Midbrain (tissue), 1 donor: Measurements from ENCODE around the gene PREX1.
A peak's percentile ranks its signal among the peaks of the same experiment; 100 is the strongest.

Experiments
- DNase-seq: peaks from one replicate; lab custom pipeline; 2025; lab: John Stamatoyannopoulos, UW

PREX1 gene

DNA sequence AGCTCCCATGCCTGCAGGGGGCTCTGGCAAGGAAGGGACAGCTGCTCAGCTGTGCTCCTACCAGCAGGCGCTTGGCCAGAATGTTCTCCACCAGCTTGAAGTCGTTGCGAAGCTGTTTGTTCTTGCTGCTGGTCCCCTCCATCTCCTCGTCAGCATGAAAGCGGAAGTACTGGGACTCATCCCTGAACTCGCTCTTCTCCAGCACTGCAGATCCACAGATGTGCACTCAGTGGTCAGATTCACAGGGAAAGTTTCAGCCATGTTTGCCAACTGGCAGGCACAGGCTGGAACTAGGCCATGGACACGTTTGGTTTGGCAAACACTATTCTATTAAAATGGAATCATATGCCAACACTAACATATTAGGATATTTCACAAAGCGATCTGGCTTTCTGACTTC is 167.9 kb downstream of the PREX1 start:
- no peak for DNase-seq

DNA sequence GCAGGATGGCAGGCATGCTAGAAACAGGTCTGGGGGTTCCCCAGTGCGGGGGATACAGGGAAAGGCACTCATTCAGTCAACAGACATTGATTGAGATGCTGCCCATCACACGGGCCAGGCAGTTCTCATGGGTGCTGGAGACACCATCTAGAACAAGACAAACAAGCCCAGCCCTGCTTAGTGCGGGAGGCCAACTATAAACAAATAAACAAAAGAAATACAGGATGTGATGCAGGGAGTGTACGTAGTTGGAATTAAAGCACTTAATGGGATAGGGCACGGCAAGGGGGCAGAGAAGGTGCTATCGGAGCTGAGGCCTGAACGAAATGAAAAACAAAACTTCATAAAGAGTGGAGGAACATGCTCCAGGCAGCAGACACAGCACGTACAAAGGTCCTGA is 169.3 kb downstream of the PREX1 start:
- no peak for DNase-seq

DNA sequence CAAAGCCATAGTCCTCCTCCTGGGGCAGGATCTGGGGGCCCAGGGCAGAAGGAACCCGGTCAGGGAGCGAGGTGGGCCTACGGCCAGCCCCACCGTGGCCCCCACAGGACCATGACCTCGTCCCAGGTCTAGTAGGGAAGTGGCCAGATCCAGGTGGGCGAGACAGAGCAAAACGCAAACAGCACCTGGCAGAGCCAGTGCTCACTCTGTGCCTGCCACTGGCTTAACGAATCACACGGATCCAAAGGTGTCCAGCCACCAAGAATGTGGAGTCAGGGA is 169.7 kb downstream of the PREX1 start:
- DNase-seq = no peak

DNA sequence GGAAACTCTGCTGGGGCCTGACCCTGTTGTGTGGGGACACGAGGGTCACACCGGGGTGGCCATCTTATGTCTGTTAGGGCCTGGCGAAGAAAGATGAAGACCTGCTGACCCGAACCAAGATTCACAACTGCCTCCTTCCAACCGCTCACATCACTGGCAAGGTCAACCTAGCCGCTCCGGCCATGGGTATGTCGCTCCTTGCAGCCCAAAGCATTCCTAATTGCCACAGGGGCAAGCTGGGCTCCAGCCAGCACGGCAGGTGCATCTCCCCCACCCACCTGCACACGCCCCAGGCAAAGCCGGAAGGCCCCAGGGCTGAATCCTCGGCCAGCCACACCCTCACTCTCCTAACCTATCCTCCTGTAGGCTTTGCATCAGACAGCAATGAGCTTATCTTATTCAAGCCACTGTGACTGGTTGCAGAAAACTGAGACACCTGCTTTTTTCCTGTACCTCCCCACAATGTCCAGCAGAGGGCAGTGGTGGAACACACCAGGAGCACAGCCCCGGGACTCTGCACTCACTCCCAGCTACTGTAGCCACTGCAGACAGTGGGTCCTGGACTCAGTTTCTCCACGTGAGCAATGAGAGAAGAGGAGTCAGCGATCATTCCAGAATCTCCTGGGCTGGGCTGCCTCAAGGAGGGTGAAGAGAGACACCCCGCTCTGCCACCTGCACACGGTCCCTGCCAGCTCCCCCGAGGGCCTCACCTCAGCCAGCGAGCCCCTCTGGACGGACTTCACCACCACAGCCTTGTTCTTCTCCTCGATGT is 170.2 kb downstream of the PREX1 start:
- DNase-seq = peak; percentile 84

DNA sequence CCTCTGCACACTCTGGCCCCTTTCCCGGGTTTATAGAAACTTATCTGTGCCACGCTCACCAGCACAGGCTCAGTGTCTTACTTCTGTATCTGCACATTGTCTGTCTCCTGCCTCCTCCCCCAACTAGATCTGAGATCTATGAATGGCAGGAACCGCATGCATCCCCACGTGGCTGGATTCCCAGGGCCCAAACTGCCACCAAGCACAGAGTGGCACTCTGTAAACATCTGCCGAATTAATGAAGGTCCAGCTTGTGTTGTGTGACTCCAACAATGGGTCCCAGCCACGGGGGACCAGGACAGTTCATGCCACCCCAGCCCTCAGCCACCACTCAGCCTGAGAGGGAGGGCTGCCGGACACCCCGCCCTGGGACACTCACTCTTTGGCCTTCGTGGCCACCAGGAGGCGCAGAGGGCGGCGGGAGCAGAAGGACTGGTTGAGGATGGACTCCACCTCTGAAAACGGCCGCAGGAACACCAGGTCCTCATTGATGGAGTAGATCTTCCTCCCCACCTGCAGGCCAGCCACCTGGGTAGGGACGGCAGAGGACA is 171.1 kb downstream of the PREX1 start:
- peak; percentile 95 for DNase-seq

DNA sequence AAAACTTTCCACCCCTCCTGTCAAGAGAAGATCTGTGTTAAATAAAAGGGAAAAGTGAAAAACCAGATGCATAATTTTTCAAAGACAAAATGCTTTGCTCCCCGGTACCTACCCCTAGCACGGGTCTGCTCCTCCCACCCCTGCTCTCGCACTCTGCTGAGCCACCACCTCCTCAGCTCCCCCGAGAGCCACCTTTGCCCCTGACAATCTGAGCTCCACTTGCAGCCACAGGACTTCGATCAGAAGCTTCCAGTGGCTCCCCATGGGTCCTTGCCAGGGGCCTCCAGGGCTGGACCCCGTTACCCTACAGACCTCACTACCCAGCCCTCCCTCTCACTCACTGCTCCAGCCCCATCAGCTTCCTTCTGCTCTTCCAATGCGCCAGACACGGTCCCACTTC is 171.7 kb downstream of the PREX1 start:
- no peak for DNase-seq

DNA sequence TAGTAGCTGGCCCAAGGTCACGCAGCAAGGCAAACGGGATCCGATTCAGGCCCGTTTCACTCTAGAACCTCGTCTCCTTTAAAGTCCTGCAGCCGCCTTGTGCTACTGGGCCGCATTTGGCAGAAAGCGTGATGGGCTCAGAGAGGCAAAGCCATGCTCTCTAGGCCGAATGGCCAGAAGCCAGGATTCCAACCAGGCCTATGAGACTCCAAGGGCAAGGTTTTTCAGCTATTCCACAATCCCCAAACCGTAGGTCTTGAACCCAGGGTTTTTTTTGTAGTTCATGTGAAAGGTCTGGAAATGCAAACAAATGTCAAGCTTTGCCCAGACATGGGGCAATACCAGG is 174.1 kb downstream of the PREX1 start:
- peak; percentile 26 for DNase-seq

DNA sequence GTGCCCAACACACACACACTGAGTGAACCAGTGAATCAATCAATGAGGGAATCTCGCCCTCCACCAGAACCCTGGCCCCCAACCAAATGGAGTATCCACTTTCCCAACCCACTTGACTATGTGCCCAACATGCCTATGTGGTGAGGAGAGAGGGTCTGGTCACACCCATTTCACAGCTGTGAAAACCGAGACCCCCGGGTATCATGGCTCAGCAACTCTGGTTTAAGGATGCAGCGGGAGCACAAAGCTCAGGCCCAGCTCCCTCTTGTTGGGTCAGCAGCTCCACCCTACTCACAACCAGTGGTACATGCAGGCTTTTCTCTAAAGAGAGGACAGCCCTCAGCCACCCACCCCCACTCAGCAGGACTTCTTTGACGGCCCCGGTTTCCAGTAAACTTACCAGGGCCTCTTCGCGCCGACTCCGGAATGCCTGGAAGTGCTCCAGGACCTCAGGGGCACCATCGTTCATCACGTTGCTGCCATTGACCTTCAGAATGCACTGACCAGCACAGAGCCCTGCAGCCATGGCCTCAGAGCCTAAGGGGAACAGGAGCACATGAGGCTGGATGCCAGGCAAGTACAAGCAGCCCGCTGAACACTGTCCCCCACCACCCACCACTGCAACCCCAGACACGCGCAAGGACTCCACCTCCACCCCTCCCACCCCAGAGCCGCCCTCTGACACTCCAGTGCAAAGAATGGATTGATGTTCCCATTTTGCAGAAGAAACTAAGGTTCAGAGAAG is 174.7 kb downstream of the PREX1 start:
- DNase-seq = no peak

DNA sequence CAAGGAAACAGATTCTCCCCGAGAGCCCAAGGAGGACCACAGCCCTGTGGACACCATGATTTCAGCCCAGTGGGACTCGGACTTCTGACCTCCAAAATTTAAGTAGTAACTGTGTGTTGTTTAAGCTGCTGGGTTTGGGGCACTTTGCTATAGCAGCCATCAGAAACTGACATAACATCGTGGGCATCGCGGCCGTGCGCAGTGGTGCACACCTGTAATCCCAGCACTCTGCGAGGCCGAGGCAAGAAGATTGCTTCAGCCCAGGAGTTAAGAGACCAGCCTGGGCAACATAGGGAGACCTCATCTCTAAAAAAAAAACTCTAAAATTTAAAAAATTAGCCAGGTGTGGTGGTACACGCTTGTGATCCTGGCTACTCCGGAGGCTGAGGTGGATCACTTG is 175.8 kb downstream of the PREX1 start:
- no peak for DNase-seq

DNA sequence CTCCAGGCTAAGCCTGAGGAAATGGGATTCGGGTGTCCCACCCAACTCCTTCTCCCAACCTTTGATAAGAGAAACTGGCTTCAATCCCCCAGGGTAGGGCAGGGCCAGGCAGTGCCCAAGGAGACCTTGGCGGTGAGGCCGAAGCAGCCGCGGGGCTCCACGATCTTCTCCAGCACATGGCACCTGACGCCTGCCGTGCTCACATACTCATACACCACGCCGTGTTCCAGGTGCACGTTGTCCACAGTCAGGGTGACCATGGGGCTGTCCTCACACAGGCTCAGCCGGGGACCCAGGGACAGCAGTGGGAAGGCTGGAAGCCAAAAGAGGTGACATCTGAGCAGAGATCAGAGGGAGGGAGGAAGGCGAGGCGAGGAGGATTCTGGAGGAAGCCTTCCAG is 176.5 kb downstream of the PREX1 start:
- no peak for DNase-seq

DNA sequence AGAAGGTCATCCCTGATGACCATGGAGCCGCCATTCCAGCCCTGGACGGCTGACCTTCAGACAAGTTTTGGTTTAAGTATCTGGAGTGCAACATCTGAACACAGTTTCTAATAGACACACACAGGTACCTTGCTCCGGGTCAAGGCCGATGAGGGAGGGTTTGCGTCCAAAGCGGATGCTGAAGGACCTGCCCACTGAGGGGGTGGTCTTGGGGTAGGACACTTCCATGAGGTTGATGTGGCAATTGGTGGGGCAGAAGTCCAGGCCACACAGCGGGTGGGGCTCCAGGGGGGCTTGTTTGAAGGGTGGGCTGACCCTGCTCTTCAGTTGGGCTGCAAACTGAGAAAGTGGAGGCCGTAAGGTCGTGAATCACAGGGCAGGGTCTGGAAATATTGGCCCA is 177.9 kb downstream of the PREX1 start:
- DNase-seq = no peak

DNA sequence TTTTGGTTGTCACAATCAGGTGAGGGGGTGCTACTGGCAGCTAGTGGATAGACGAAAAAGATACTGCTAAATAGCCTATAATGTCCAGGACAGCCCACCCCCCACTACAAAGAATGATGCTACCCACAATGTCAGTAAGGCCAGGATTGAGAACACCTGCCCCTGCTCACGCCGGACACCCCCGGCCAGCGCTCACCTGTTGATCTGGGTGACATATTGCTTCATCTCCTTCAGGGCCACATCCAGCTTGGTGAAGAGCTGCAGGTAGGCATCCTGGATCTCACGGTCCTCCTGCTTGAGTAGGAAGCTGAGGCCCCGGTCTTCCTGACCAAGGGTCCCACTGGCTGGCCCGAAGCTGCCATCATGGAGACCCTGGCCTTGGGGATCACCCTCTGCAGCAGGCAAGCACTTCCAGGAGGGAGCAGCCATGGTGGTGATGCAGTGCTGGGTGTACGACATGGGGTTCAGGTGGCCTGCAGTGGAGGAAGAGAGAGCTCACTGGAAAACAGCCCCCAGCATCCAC is 178.6 kb downstream of the PREX1 start:
- no peak for DNase-seq

DNA sequence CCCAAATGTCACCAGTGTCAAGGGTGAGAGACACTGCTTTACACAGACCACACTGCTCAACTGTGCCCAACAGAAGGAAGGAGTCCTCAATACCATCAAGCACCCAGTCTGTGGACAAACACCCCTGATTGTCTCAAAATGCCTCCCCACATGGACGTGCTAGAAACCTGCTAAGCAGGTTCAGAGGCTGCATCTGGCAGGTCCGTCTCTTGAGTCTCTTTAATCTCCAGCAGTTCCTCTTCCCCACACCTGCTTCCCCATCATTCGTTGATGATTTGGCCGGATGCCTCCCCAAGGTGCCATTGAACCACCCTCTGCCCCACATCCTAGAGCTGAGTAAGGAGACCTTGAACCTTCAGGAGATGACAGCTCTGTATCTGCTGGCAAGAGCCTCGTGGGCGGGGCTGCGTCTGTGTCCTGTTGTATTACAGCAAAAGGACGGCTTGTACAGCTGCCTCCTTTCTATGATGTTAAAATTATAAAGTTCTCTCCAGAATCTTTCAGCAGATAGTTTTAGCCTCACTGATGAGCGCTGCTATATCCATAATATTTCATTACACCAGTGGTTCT is 179.2 kb downstream of the PREX1 start:
- no peak for DNase-seq

DNA sequence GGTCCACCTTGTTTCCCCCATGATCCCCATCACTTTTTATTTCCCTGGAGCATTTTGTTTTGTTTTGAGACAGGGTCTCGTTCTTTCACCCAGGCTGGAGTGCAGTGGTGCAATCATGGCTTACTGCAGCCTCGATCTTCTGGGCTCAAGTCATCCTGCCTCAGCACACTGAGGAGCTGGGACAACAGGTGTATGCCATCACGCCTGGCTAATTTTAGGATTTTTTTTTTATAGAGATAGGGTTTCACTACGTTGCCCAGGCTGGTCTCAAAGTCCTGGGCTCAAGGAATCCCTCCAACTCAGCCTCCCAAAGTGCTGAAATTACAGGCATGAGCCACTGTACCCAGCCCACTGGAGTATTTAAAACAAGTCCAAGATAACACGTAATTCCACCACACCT is 179.9 kb downstream of the PREX1 start:
- no peak for DNase-seq

DNA sequence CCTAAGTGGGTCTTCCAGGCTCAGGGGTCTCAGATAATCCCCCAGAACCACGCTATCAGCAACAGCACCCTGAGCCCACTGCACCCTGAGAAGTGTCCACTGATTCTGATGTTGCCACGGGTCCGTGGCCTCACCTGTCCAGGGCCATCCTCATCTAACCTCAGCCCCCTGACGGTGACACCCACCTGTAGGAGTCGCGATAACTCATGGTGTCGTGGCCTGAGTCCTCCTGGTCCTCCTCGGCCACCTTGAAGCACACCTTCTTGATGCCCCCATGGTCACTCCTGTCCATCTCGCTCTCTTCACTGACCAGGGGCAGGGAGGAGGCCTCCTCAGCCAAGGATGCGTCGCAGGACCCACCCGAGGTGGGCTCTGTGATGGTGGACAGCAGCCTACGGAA is 182.1 kb downstream of the PREX1 start:
- no peak for DNase-seq

DNA sequence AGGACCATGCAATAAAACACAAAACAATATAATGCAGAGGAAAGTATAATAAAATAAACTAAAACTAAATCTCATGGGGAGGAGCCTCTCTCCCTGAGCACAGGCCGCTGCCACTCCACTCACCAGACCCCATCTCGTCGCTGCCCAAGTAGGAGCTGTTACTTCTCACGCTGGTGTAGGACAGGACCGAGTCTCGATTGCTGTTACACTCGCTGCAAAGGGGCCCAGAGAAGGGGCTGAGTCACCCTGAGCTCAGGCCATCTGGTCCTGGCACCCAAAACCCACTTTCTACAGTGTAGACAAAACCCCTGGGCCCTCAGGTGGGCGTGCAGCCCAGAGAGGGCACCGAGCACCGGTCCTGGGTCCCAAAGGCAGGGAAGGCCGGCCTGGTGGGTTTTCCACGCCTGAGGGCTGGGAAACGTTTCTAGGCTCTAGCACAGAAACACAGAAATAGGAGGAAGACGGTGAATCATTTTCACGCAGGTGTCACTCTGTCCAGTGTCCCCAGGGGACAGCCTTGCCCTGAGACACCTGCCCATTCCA is 183.4 kb downstream of the PREX1 start:
- DNase-seq = no peak

DNA sequence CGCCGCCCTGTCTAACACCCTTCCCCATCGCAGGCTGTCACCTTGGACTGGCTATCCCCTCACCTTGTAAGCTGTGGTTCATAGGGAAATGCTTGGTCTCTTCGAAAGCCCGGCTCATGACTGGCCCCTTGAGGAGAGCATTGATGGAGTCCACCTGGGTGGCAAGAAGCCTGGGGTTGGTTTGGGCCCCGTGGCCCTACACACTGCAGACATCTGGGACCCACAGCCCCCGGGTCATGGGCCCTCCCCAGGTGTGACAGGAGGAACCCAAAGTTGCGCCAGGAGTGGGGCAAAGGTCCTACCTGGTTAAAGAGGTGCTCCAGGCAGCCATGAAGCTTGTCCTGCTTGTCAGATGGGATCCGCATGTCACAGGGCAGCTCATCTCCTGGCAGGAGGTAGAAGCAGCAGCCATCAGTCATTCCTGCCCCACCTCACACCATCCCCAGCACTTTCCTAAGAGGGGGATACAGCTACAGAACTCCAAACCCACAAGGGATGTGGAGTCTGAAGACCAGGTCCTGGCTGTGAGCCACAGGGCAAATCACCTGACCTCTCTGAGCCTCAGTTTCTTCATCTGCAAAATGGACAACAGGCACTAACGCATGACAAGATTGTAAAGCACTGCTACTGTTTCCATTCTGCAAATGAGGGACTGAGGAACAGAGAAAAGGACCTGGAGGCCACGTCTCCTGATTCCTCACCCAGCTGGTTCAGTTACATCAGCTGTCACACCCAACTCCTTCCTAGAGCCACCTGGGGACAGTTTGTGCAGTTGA is 185.5 kb downstream of the PREX1 start:
- DNase-seq = no peak

DNA sequence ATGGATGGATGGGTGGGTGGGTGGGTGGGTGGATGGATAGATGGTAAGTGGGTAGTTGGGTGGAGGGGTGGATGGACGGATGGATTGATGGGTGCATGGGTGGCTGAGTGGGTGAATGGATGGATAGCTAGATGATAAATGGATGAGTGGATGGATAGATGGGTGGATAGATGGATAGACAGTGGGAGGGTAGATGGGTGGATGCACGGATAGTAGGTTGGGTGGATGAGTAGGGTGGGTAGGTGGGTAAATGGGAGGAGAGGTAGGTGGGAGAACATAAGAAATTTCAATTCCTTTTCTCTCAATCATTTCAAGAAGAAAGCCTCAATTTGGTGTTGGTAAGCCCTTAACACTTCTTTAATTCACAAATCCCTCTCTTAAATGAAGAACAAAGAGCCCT is 186.9 kb downstream of the PREX1 start:
- DNase-seq = no peak

DNA sequence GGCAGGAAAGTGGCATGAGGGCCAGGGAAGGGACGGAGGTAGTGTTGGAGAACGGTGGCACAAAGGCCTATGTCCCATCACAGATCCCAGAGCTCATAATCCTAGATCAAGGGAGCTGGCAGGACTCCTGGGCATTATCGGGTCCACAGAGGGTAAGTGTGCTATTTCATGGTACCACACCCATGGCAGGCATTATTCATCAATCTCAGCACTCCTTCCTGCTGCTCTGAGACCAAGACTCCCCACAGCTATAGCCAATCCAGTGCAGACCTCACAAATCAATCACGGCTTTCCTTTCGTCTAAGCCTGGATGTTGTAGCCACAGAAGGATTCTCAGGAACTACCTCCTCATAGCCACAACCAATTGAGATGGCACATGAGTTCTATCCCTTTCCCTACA is 187.9 kb downstream of the PREX1 start:
- no peak for DNase-seq

DNA sequence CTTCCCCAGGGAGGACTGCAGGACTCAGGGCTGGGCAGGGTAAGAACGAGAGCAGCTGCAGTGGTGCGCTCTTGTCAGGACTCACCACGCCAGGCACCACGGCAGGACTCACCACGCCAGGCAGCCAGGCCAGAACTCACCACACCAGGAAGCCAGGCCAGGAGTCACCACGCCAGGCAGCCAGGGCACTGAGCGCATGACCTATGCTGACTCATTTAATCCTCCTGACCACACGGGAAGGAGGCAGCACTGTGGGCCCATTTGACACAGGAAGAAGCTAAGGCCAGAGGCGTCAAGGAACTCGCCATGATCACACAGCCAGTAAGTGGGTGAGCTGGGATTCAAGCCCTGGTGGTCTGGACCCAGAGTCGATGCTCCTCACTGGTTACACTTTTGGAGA is 189.3 kb downstream of the PREX1 start:
- DNase-seq = no peak

DNA sequence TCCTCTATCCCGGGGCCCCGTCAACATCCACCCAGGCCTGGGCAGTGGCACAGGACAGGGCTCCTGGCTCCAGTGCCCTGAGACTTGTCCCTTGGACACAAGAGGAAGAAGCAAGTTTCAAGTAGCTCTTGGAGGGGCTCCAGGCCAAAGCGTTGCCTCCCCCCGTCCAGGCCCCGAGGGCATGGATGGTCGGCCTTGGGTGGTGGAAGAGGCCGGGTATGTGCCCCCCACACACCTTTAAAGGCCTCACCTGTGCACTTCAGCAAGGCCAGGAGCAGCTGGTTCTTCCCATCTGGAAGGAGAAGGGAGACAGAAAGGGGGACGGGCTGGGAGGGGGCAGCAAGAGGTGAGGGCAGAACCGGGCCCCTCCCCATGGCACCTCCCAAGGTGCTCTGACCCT is 190.3 kb downstream of the PREX1 start:
- no peak for DNase-seq

DNA sequence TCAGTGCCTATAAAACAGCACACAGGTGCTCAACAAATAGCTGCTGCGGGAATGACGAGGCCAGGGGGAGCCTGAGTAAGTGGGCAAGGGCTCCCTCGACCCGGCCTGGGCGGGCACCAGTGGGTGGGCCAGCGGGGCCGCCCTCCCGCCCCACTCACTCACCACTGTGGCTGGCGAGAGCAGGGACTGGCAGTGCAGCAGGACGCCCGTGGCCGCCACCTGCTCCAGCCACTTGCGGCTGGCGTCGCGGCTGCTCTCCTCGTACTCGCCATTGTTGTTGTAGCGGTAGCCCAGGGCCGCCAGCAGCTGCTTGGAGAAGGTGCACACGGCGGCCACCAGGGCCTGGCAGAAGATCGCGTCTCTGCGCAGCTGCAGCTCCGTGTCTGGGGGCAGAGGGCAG is 191.5 kb downstream of the PREX1 start:
- no peak for DNase-seq
